Parathyroid adenoma (tissue), 2 donors: ENCODE results near the gene FCER1A.

Experiments used
- H2AFZ ChIP-seq: fragments of 300-600 bp; sonication (generic); one replicate; pipeline ENCODE4 v1.7.0; 2017; ENCODE audit warnings: antibody characterized with exemption, mild to moderate bottlenecking
- H3K27ac ChIP-seq: fragments of 300-600 bp; sonication (generic); one replicate; pipeline ENCODE4 v1.7.0; 2017
- H3K27me3 ChIP-seq: fragments of 300-600 bp; sonication (generic); one replicate; pipeline ENCODE4 v1.7.0; 2017; ENCODE audit warnings: low read length; ENCODE audit not compliant: control insufficient read depth, insufficient read depth
- H3K36me3 ChIP-seq: fragments of 300-600 bp; sonication (generic); one replicate; pipeline ENCODE4 v1.7.0; 2017; ENCODE audit warnings: low read length; ENCODE audit not compliant: control insufficient read depth, insufficient read depth
- H3K4me1 ChIP-seq: fragments of 300-600 bp; sonication (generic); one replicate; pipeline ENCODE4 v1.7.0; 2017; ENCODE audit warnings: control low read depth
- H3K4me2 ChIP-seq: fragments of 300-600 bp; sonication (generic); one replicate; pipeline ENCODE4 v1.7.0; 2017; ENCODE audit warnings: low read length
- H3K4me3 ChIP-seq: fragments of 300-600 bp; sonication (generic); one replicate; pipeline ENCODE4 v1.7.0; 2017; ENCODE audit warnings: low read depth, low read length
- H3K79me2 ChIP-seq: fragments of 300-600 bp; sonication (generic); one replicate; pipeline ENCODE4 v1.7.0; 2017; ENCODE audit warnings: control low read depth
- H3K9ac ChIP-seq: fragments of 300-600 bp; sonication (generic); one replicate; pipeline ENCODE4 v1.7.0; 2017; ENCODE audit warnings: mild to moderate bottlenecking
- H3K9me3 ChIP-seq: fragments of 300-600 bp; sonication (generic); one replicate; pipeline ENCODE4 v1.7.0; 2017; ENCODE audit warnings: low read length; ENCODE audit not compliant: control insufficient read depth
- CTCF ChIP-seq: fragments of 300-600 bp; sonication (generic); IDR thresholded peaks from one replicate; pipeline ENCODE4 v1.7.0; 2017; ENCODE audit warnings: antibody characterized with exemption, mild to moderate bottlenecking
- donor health status: primary hyperparathyroidism.

The FCER1A gene

GRCh38 chr1:159315381-159315780 lies 13.2 kb downstream of the FCER1A start:
- Histone ChIP-seq H3K9ac (no peak overlapping the region), H3K9me3 (no peaks in the 10 kb centered on the region), H3K4me2 (no peak overlapping the region), H3K27me3 (no peaks in the 10 kb centered on the region), H3K36me3 (no peaks in the 10 kb centered on the region), H3K79me2 (no peaks in the 10 kb centered on the region), H3K4me1 (no peaks in the 10 kb centered on the region), H3K27ac (no peak overlapping the region), H2AFZ (no peak overlapping the region), H3K4me3 (no peak overlapping the region)
- TF ChIP-seq CTCF: no peak

GRCh38 chr1:159318784-159319551 lies 16.8 kb downstream of the FCER1A start:
- H3K4me2 ChIP-seq: no peak overlapping the region
- no peaks in the 10 kb centered on the region for H3K4me1 ChIP-seq
- no peak overlapping the region for H2AFZ ChIP-seq
- no peak overlapping the region for H3K4me3 ChIP-seq
- H3K79me2 ChIP-seq: no peaks in the 10 kb centered on the region
- no peak for TF ChIP-seq CTCF
- H3K9ac ChIP-seq: no peak overlapping the region
- H3K27me3 ChIP-seq: no peaks in the 10 kb centered on the region
- H3K36me3 ChIP-seq: no peaks in the 10 kb centered on the region
- H3K9me3 ChIP-seq: no peaks in the 10 kb centered on the region
- H3K27ac ChIP-seq: no peak overlapping the region

- Histone ChIP-seq H3K9me3 (no peaks in the 10 kb centered on the region), H3K4me2 (no peak overlapping the region)
These were observed 32.7 kb downstream of the FCER1A start for GRCh38 chr1:159334797-159335196.

GRCh38 chr1:159338018-159338417 lies 35.9 kb downstream of the FCER1A start:
- no peak overlapping the region for H3K4me2 ChIP-seq
- no peak for TF ChIP-seq CTCF
- no peaks in the 10 kb centered on the region for H3K27me3 ChIP-seq
- no peak overlapping the region for H3K4me3 ChIP-seq
- H3K9ac ChIP-seq: no peak overlapping the region
- H3K4me1 ChIP-seq: no peaks in the 10 kb centered on the region
- no peak overlapping the region for H2AFZ ChIP-seq
- H3K9me3 ChIP-seq: no peaks in the 10 kb centered on the region
- H3K27ac ChIP-seq: no peak overlapping the region
- no peaks in the 10 kb centered on the region for H3K36me3 ChIP-seq
- H3K79me2 ChIP-seq: no peaks in the 10 kb centered on the region

More at GRCh38 chr1:159334797-159335196, 32.7 kb downstream of the FCER1A start:
- Histone ChIP-seq H3K27ac (no peak overlapping the region), H3K27me3 (no peaks in the 10 kb centered on the region), H3K4me3 (no peak overlapping the region), H3K79me2 (no peaks in the 10 kb centered on the region), H3K4me1 (no peaks in the 10 kb centered on the region), H2AFZ (no peak overlapping the region), H3K36me3 (no peaks in the 10 kb centered on the region), H3K9ac (no peak overlapping the region)
- TF ChIP-seq CTCF: no peak

GRCh38 chr1:159339536-159339935 lies 37.4 kb downstream of the FCER1A start:
- Histone ChIP-seq H3K4me2 (no peak overlapping the region), H2AFZ (no peak overlapping the region)

More at GRCh38 chr1:159339536-159339935, 37.4 kb downstream of the FCER1A start:
- TF ChIP-seq CTCF: no peak
- no peaks in the 10 kb centered on the region for H3K36me3 ChIP-seq
- no peaks in the 10 kb centered on the region for H3K79me2 ChIP-seq
- H3K27ac ChIP-seq: no peak overlapping the region
- no peak overlapping the region for H3K9ac ChIP-seq
- no peak overlapping the region for H3K4me3 ChIP-seq
- H3K9me3 ChIP-seq: no peaks in the 10 kb centered on the region
- H3K4me1 ChIP-seq: no peaks in the 10 kb centered on the region
- H3K27me3 ChIP-seq: no peaks in the 10 kb centered on the region
